Activated effector memory CD4-positive, alpha-beta T cell treated with Interleukin-2 at 50 U/mL for 16 hours (primary cell): ENCODE data around the gene PAX3.

Source experiments
- DNase-seq: peaks from one replicate; pipeline ENCODE4 v3.0.0-alpha.2; 2020

Gene PAX3

GRCh38 chr2:222264791-222265320, 33.9 kb downstream of the PAX3 start:
- no peak for DNase-seq

- DNase-seq = no peak
Measured at GRCh38 chr2:222261504-222261903, 37.3 kb downstream of the PAX3 start.

DNA sequence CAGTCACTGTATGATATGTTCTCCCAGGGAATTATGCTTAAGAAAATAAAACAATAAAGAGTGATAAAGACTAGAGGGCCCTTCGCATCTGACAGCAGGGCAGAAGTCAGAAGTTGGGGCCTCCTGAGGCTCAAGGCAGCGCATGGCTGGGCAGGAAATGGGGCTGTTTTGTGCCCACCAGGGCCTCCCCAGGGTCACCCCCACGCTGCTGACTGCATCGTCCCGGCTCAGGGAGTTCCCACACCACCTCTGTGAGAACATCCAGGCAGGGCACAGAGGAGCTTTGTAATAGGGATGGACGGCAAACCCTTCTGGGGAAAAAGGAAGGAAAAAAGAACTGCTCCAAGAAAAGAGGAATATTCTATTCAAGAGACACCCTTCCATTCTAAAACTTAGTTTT, 41.2 kb downstream of the PAX3 start:
- DNase-seq = no peak

GRCh38 chr2:222256250-222256649, 42.5 kb downstream of the PAX3 start:
- DNase-seq = no peak

GRCh38 chr2:222255090-222255489, 43.7 kb downstream of the PAX3 start:
- no peak for DNase-seq

- DNase-seq = no peak
Measured at GRCh38 chr2:222250313-222250712, 48.5 kb downstream of the PAX3 start.

GRCh38 chr2:222249444-222249843, 49.4 kb downstream of the PAX3 start:
- DNase-seq = no peak

- DNase-seq = no peak
Measured at GRCh38 chr2:222248818-222249217, 50.0 kb downstream of the PAX3 start.

- DNase-seq = no peak
Measured at GRCh38 chr2:222248256-222248655, 50.5 kb downstream of the PAX3 start.

GRCh38 chr2:222242532-222242931, 56.3 kb downstream of the PAX3 start:
- no peak for DNase-seq

- no peak for DNase-seq
Measured at GRCh38 chr2:222241128-222241870, 57.5 kb downstream of the PAX3 start.

GRCh38 chr2:222240676-222241049, 58.1 kb downstream of the PAX3 start:
- no peak for DNase-seq

GRCh38 chr2:222239945-222240675, 58.7 kb downstream of the PAX3 start:
- DNase-seq = no peak

DNA sequence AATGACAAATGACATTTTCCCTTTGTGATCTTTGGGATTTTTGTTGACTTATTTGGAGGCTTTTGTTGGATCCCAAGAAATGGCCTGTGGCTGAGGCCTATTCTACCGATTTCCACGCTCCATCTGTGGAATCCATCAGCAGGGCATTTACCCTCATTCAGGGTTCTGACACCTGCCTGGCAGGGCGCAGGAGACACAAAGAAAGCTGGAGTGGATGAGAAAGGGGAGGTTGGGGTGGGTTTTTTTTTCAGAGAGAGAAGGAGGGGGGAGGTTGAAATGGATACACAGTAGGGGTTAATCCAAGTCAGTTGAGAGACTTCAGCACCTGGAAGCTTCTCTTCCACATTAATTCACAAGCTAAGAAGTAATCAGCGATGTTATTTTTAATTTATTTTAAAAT, 59.7 kb downstream of the PAX3 start:
- no peak for DNase-seq

DNA sequence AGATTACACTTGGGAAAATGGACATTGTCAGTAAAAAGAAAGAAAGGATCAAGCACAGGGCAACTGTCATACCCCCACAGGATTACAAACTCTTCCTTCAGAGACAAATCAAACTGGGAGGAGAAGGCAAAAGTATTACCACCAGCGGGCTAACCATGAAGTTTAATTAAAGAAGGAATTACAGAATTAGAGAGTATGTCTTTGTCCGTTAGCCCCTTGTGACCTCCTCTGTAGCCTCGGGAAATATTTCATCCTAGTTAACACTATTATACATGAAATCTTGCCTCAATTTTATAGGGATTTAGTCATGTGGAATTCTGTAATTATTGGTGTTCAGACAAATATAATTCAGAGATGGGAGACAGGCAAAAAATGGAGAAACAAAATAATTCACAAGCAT, 60.7 kb downstream of the PAX3 start:
- DNase-seq = no peak

GRCh38 chr2:222232839-222233238, 66.0 kb downstream of the PAX3 start:
- DNase-seq = no peak

GRCh38 chr2:222232372-222232771, 66.4 kb downstream of the PAX3 start:
- DNase-seq = no peak

- DNase-seq = no peak
Measured at GRCh38 chr2:222228054-222228453, 70.7 kb downstream of the PAX3 start.

GRCh38 chr2:222218786-222219185, 80.0 kb downstream of the PAX3 start:
- no peak for DNase-seq

- DNase-seq = no peak
Measured at GRCh38 chr2:222217712-222218111, 81.1 kb downstream of the PAX3 start.

GRCh38 chr2:222214885-222215284, 83.9 kb downstream of the PAX3 start:
- DNase-seq = no peak

DNA sequence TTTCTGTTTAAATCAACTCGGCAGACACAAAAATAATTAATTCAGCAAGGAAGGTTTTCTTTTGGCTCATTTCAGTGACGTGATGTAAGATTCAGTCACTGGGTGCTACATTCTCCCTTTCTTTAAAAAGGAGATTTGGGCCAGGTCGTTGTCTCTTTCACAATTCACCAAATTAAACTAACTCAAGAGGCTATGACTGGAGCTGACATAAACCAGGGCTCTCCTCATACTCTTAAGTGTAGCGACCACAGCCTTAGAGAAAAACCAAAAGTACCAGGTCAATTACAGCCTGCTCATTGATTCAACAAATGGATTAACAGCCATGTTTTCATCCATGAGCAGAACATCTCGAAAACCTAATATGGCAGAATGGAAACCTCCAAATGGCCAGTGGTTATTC, 85.7 kb downstream of the PAX3 start:
- DNase-seq = no peak

GRCh38 chr2:222212571-222212970, 86.2 kb downstream of the PAX3 start:
- no peak for DNase-seq

GRCh38 chr2:222208010-222208690, 90.6 kb downstream of the PAX3 start:
- DNase-seq = no peak
